K562 (cell line): ENCODE measurements around the gene SLC16A6. TPM values are rescaled to one million over a fixed set of nuclear protein-coding genes. Genes with fewer than 3 reads are reported as not detected.

Source experiments
- ATAC-seq: fragments of 200-7000 bp; cut with Tn5 transposase; 3 replicates; pipeline ENCODE4 v1.9.1; 2020; ENCODE audit warnings: moderate library complexity
- BruUV-seq: library from RNA; stranded (reverse); fragments of 400-500 nt; replicated peaks from 2 replicates; lab custom pipeline; 2021; lab: Mats Ljungman, UMichigan
- CTCF ChIA-PET: fragments of 300-600 bp; formaldehyde crosslinking; extraction: SDS; loops from one replicate; lab custom pipeline; 2021; ENCODE audit warnings: low intra/inter-chr PET ratio; lab: Yijun Ruan, JAX
- POLR2A ChIA-PET: fragments of 300-600, 350-650 bp; sonication (Branson Sonifier 250); formaldehyde crosslinking; extraction: SDS; loops from one replicate; lab custom pipeline; 2021; ENCODE audit warnings: antibody characterized with exemption, inconsistent platforms; lab: Yijun Ruan, JAX
- DNase-seq, 4 experiments: peaks; one replicate each; pipeline versions ENCODE4 v3.0.0 to v3.0.0-alpha.2; 2011 to 2018; ENCODE audit warnings: low spot score in 3 of 4, mixed read lengths in 3 of 4; ENCODE audit errors: extremely low read depth in 1 of 4
- FAIRE-seq: peaks from 2 replicates; lab custom pipeline; 2011; peaks lifted over from hg19 to GRCh38; lab: Jason Lieb, UNC
- H2AFZ ChIP-seq: 2 replicates; pipeline ENCODE4 v1.6.0; 2011; ENCODE audit warnings: low read depth, low read length, control low read depth, inconsistent platforms
- H3K27ac ChIP-seq: fragments of 200-600 bp; 3 replicates; pipeline ENCODE4 v1.8.0; 2011; ENCODE audit warnings: low read depth, mild to moderate bottlenecking, control low read depth, inconsistent platforms, low read length, moderate library complexity, mixed read lengths; ENCODE audit errors: extremely low read depth
- H3K27me3 ChIP-seq, 2 experiments: fragments of 300-600 bp in 1 of 2; 2 replicates in 1 of 2; 3 replicates in 1 of 2; pipeline versions ENCODE4 v1.6.0 to v1.8.0; 2011; ENCODE audit warnings: inconsistent platforms in 2 of 2, low read length in 2 of 2, mild to moderate bottlenecking in 1 of 2, mixed read lengths in 1 of 2, moderate library complexity in 1 of 2; ENCODE audit not compliant: control insufficient read depth in 2 of 2, insufficient read depth in 2 of 2
- H3K36me3 ChIP-seq: fragments of 300-600 bp; 3 replicates; pipeline ENCODE4 v1.8.0; 2011; ENCODE audit warnings: mild to moderate bottlenecking, low read length, inconsistent platforms; ENCODE audit not compliant: control insufficient read depth, insufficient read depth
- H3K4me1 ChIP-seq, 2 experiments: fragments of 200-600 bp in 1 of 2; replicated peaks in 1 of 2; 2 replicates in 1 of 2; 3 replicates in 1 of 2; pipeline versions ENCODE4 v1.5.1 to v1.8.0; 2011; ENCODE audit warnings: inconsistent platforms in 2 of 2, low read length in 2 of 2, mild to moderate bottlenecking in 1 of 2, mixed read lengths in 1 of 2, moderate library complexity in 1 of 2; ENCODE audit not compliant: control insufficient read depth in 2 of 2, insufficient read depth in 2 of 2
- H3K4me2 ChIP-seq: 2 replicates; pipeline ENCODE4 v1.6.1; 2011; ENCODE audit warnings: low read length, control low read depth, inconsistent platforms, mixed read lengths; ENCODE audit not compliant: insufficient read depth
- H3K4me3 ChIP-seq: fragments of 200-600 bp; sonication (generic), shearing (Covaris generic); 2 replicates; pipeline ENCODE4 v1.5.1; 2016; ENCODE audit warnings: control low read depth, inconsistent platforms
- H3K79me2 ChIP-seq: fragments of 200-600 bp; 3 replicates; pipeline ENCODE4 v1.8.0; 2011; ENCODE audit warnings: low read length, inconsistent platforms; ENCODE audit not compliant: control insufficient read depth, insufficient read depth
- H3K9ac ChIP-seq, 2 experiments: 2 replicates each; pipeline versions ENCODE4 v1.6.0 to v1.6.1; 2011; ENCODE audit warnings: low read depth in 2 of 2, low read length in 2 of 2, control low read depth in 1 of 2, inconsistent platforms in 1 of 2, mild to moderate bottlenecking in 1 of 2, mixed read lengths in 1 of 2; ENCODE audit not compliant: insufficient read depth in 1 of 2
- H3K9me1 ChIP-seq: one replicate; pipeline ENCODE4 v1.6.0; 2011; ENCODE audit warnings: inconsistent platforms, mild to moderate bottlenecking, low read length, moderate library complexity; ENCODE audit not compliant: control insufficient read depth, insufficient read depth
- H3K9me3 ChIP-seq: replicated peaks from 2 replicates; pipeline ENCODE4 v1.5.1; 2011; ENCODE audit warnings: low read depth, low read length, inconsistent platforms; ENCODE audit not compliant: control insufficient read depth, insufficient read depth
- H4K20me1 ChIP-seq: replicated peaks from 2 replicates; pipeline ENCODE4 v1.6.1; 2011; ENCODE audit warnings: low read length, inconsistent platforms, mixed read lengths; ENCODE audit not compliant: control insufficient read depth, insufficient read depth
- DIDO1 ChIP-seq: fragments of 450-650 bp; IDR thresholded peaks from 2 replicates; pipeline ENCODE4 v1.6.1; 2016; ENCODE audit warnings: low read depth, missing biosample characterization, missing genetic modification characterization
- E2F3 ChIP-seq: fragments of 250-450 bp; sonication (Bioruptor Pico); IDR thresholded peaks from 2 replicates; pipeline ENCODE4 v1.4.0; 2020; ENCODE audit warnings: mild to moderate bottlenecking
- HDAC6 ChIP-seq: IDR thresholded peaks from 2 replicates; pipeline ENCODE4 v1.6.1; 2012; ENCODE audit warnings: low read depth, mild to moderate bottlenecking, control low read depth, inconsistent platforms, low read length, moderate library complexity
- KAT7 ChIP-seq: sonication (generic); formaldehyde crosslinking; IDR thresholded peaks from 2 replicates; pipeline ENCODE4 v1.8.0; 2022; ENCODE audit warnings: missing genetic modification reagents, mild to moderate bottlenecking, borderline replicate concordance
- NONO ChIP-seq, 2 experiments: fragments of 200-400 bp in 1 of 2; fragments of 450-650 bp in 1 of 2; formaldehyde crosslinking in 1 of 2; IDR thresholded peaks; 2 replicates each; pipeline ENCODE4 v1.6.1; 2017; ENCODE audit warnings: low read depth in 2 of 2, mild to moderate bottlenecking in 2 of 2, moderate library complexity in 2 of 2, low read length in 1 of 2
- PRMT5 ChIP-seq: sonication (generic); formaldehyde crosslinking; IDR thresholded peaks from 2 replicates; pipeline ENCODE4 v1.5.0; 2020; ENCODE audit warnings: missing genetic modification reagents
- RCOR1 ChIP-seq, 2 experiments: IDR thresholded peaks; 2 replicates each; pipeline ENCODE4 v1.6.1; 2012; ENCODE audit warnings: low read depth in 2 of 2, low read length in 2 of 2, borderline replicate concordance in 1 of 2, improper control_type of control experiment in 1 of 2
- SMARCA4 ChIP-seq: fragments of 450-650 bp; IDR thresholded peaks from 2 replicates; pipeline ENCODE4 v1.6.1; 2016
- ZC3H8 ChIP-seq: fragments of 450-650 bp; IDR thresholded peaks from 2 replicates; pipeline ENCODE4 v1.6.1; 2017
- ZKSCAN8 ChIP-seq: fragments of 200-800 bp; sonication (Bioruptor generic); IDR thresholded peaks from 2 replicates; pipeline ENCODE4 v1.6.1; 2016; ENCODE audit warnings: missing genetic modification characterization, missing compliant biosample characterization
- ZNF140 ChIP-seq: fragments of 250-450 bp; sonication (Bioruptor Pico); IDR thresholded peaks from 2 replicates; pipeline ENCODE4 v1.8.0; 2021; ENCODE audit warnings: moderate library complexity, mild to moderate bottlenecking, inconsistent platforms
- ZNF324 ChIP-seq: fragments of 250-450 bp; sonication (Bioruptor Pico); IDR thresholded peaks from 2 replicates; pipeline ENCODE4 v1.4.0; 2020; ENCODE audit warnings: mild to moderate bottlenecking
- ZNF717 ChIP-seq: fragments of 250-450 bp; sonication (Bioruptor Pico); IDR thresholded peaks from 2 replicates; pipeline ENCODE4 v1.5.0; 2021
- ZNF780A ChIP-seq: fragments of 250-450 bp; sonication (Bioruptor Pico); IDR thresholded peaks from 2 replicates; pipeline ENCODE4 v1.5.0; 2021; ENCODE audit warnings: mild to moderate bottlenecking
- WGBS: fragments of 100-300 bp; shearing (Covaris generic); methylation state at CpG from one replicate; pipeline ENCODE4 v1.1.6; 2016; ENCODE audit warnings: low coverage, mixed read lengths; ENCODE audit not compliant: insufficient coverage; ENCODE audit errors: missing lambda C conversion rate; 5-methylcytosine and 5-hydroxymethylcytosine counted together
- in situ Hi-C: fragments of 300-500 bp; cut with MboI; formaldehyde crosslinking; loops from 4 replicates; pipeline ENCODE4 v1.15.0; 2018; ENCODE audit warnings: inconsistent platforms, mixed read lengths
- intact Hi-C: fragments of 100-400 bp; cut with micrococcal nuclease; formaldehyde crosslinking; loops from 2 replicates; pipeline ENCODE4 v1.14.2; 2022
- polyA plus RNA-seq, 8 experiments: library from polyadenylated mRNA; depleted of rRNA in 4 of 8; stranded (reverse) in 5 of 8; unstranded in 3 of 8; fragments of >200 nt; fragmentation: Nextera tagmentation in 2 of 8; fragmentation: Illumina TruSeq in 1 of 8; extraction: Ambion mirVana in 2 of 8; extraction: Trizol in 1 of 8; gene quantifications; 2 replicates each; pipeline versions ENCODE4 v1.2.1 to v1.2.3, GENCODE V29; 2011 to 2014; ENCODE audit warnings: inconsistent platforms in 1 of 8, missing spikeins in 1 of 8
- total RNA-seq, 7 experiments: library from RNA; depleted of rRNA in 6 of 7; stranded (reverse); fragments of >200 nt in 6 of 7; fragmentation: Illumina TruSeq in 2 of 7; extraction: Trizol in 2 of 7; gene quantifications; 2 replicates each; pipeline versions ENCODE4 v1.2.1 to v1.2.3, GENCODE V29; 2011 to 2021; ENCODE audit warnings: low replicate concordance in 1 of 7
- TF ChIP-seq, protein P1 (sequence below), 3 experiments: fragments of 200-800 bp in 1 of 3; sonication (Bioruptor generic) in 1 of 3; sonication (generic) in 1 of 3; formaldehyde crosslinking in 1 of 3; IDR thresholded peaks; 2 replicates each; pipeline versions ENCODE4 v1.6.1 to v1.8.0; 2016 to 2022; ENCODE audit warnings: mild to moderate bottlenecking in 2 of 3, missing compliant biosample characterization in 2 of 3, missing genetic modification characterization in 2 of 3, missing genetic modification reagents in 1 of 3
- TF ChIP-seq, protein P2 (sequence below): sonication (generic); formaldehyde crosslinking; IDR thresholded peaks from 2 replicates; pipeline ENCODE4 v1.4.0; 2020; ENCODE audit warnings: mild to moderate bottlenecking, missing genetic modification reagents

SLC16A6 gene
- total and polyA plus RNA-seq, 9 of the 15 experiments (the other 6 are each of a cell fraction or from before 2014, with no cell fraction given), result 0.05 to 0.31 (median 0.15) TPM

DNA sequence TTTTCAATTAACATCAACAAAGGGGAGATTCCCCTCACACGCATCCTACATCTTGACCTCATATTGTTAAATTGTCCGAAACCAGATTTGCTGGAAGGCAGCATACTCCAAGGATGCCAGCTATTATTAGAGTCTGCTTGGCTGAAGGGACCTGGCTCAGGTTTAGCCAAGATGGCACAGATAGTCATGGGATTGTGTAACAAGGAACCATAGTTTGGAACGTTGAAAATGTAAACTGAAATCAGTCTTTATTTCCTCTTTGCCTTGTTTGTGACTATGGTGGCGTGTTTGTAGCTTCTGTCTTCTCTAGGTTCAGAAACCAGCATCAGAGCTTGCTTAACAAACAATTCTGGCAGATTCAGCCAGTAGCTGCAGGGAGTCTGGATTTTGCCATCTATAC, 6.3 kb upstream of the SLC16A6 start:
- H3K36me3 ChIP-seq, result no peaks in the 10 kb centered on the region
- 7% methylated on average over 4 of the region's 4 CpGs for WGBS
- ChIA-PET POLR2A (interaction anchor here (1.1 kb wide), 1 partner anchor 50 kb away, joined by 3 read pairs; the partner anchor contains the start of gene AMZ2), CTCF (no interaction called here)
- H3K9me1 ChIP-seq, result no peaks in the 10 kb centered on the region
- H3K4me2 ChIP-seq, result no peak overlapping the region
- H3K27me3 ChIP-seq, result peaks cover 14 to 28% of the 10 kb centered on the region in 2 experiments; a peak in 4 of 5 replicates
- DNase-seq (no peak), ATAC-seq (no peak), FAIRE-seq (no peak)
- no peak overlapping the region for H2AFZ ChIP-seq
- H3K9ac ChIP-seq, result no peak overlapping the region
- no peaks in the 10 kb centered on the region for H4K20me1 ChIP-seq
- intact Hi-C loops (no loop called here), in situ Hi-C loops (no loop called here)
- H3K79me2 ChIP-seq, result no peaks in the 10 kb centered on the region
- peaks cover 1 to 7% of the 10 kb centered on the region in 2 experiments for H3K4me1 ChIP-seq
- TF ChIP-seq SMARCA4 (no peak), ZNF780A (no peak), DIDO1 (tag) (no peak), E2F3 (CRISPR knock-in tag) (no peak), RCOR1 (IDR thresholded peaks at IDR 0.05; ENCODE audit: borderline replicate concordance in 1 of 2, low read depth in 2 of 2, low read length in 2 of 2) (no peak), NONO (IDR thresholded peaks at IDR 0.05; ENCODE audit: low read depth in 2 of 2, low read length in 1 of 2) (no peak), ZC3H8 (no peak), ZKSCAN8 (CRISPR knock-in tag) (no peak), PRMT5 (CRISPR knock-in tag) (no peak), ZNF140 (CRISPR knock-in tag) (no peak), KAT7 (CRISPR knock-in tag) (no peak), HDAC6 (no peak), ZNF717 (CRISPR knock-in tag) (no peak), ZNF324 (CRISPR knock-in tag) (no peak)
- TF ChIP-seq, protein P1, sequence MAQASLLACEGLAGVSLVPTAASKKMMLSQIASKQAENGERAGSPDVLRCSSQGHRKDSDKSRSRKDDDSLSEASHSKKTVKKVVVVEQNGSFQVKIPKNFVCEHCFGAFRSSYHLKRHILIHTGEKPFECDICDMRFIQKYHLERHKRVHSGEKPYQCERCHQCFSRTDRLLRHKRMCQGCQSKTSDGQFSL (CRISPR knock-in tag; IDR thresholded peaks at IDR 0.05), result no peak
- TF ChIP-seq, protein P1 (tag; IDR thresholded peaks at IDR 0.05), result no peak
- TF ChIP-seq, protein P2, sequence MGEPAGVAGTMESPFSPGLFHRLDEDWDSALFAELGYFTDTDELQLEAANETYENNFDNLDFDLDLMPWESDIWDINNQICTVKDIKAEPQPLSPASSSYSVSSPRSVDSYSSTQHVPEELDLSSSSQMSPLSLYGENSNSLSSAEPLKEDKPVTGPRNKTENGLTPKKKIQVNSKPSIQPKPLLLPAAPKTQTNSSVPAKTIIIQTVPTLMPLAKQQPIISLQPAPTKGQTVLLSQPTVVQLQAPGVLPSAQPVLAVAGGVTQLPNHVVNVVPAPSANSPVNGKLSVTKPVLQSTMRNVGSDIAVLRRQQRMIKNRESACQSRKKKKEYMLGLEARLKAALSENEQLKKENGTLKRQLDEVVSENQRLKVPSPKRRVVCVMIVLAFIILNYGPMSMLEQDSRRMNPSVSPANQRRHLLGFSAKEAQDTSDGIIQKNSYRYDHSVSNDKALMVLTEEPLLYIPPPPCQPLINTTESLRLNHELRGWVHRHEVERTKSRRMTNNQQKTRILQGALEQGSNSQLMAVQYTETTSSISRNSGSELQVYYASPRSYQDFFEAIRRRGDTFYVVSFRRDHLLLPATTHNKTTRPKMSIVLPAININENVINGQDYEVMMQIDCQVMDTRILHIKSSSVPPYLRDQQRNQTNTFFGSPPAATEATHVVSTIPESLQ, result no peak
- no TSS peak for BruUV-seq
- H3K4me3 ChIP-seq, result no peak overlapping the region
- no peaks in the 10 kb centered on the region for H3K9me3 ChIP-seq
- no peak overlapping the region for H3K27ac ChIP-seq
